GM18520 (cell line): Measurements from ENCODE around the gene ZNF700.
"Not testable (repeated sequence)": the region's sequence is repeated elsewhere in the genome, so short reads cannot be mapped to it uniquely, and the experiment has no call there.

Source experiments
- ATAC-seq: cut with Tn5 transposase; IDR thresholded peaks from one replicate; pipeline ENCODE4 v1.9.1; 2021; ENCODE audit not compliant: unreplicated experiment

Gene ZNF700

DNA sequence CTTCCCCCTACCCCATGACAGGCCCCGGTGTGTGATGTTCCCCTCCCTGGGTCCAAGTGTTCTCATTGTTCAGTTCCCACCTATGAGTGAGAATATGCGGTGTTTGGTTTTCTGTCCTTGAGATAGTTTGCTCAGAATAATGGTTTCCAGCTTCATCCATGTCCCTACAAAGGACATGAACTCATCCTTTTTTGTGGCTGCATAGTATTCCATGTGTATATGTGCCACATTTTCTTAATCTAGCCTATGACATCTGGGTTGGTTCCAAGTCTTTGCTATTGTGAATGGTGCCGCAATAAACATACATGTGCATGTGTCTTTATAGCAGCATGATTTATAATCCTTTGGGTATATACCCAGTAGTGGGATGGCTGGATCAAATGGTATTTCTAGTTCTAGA, 13.5 kb downstream of the ZNF700 start:
- ATAC-seq = not testable (repeated sequence)

DNA sequence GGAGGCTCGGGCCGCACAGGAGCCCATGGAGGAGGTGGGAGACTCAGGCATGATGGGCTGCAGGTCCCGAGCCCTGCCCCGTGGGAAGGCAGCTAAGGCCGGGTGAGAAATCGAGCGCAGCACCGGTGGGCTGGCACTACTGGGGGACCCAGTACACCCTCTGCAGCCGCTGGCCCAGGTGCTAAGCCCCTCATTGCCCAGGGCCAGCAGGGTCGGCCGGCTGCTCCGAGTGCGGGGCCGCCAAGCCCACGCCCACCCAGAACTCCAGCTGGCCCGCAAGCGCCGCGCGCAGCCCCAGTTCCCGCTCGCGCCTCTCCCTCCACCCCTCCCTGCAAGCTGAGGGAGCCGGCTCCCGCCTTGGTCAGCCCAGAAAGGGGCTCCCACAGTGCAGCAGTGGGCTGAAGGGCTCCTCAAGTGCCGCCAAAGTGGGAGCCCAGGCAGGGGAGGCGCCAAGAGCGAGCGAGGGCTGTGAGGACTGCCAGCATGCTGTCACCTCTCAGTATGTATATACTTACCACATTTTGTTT, 16.5 kb downstream of the ZNF700 start:
- not testable (repeated sequence) for ATAC-seq

DNA sequence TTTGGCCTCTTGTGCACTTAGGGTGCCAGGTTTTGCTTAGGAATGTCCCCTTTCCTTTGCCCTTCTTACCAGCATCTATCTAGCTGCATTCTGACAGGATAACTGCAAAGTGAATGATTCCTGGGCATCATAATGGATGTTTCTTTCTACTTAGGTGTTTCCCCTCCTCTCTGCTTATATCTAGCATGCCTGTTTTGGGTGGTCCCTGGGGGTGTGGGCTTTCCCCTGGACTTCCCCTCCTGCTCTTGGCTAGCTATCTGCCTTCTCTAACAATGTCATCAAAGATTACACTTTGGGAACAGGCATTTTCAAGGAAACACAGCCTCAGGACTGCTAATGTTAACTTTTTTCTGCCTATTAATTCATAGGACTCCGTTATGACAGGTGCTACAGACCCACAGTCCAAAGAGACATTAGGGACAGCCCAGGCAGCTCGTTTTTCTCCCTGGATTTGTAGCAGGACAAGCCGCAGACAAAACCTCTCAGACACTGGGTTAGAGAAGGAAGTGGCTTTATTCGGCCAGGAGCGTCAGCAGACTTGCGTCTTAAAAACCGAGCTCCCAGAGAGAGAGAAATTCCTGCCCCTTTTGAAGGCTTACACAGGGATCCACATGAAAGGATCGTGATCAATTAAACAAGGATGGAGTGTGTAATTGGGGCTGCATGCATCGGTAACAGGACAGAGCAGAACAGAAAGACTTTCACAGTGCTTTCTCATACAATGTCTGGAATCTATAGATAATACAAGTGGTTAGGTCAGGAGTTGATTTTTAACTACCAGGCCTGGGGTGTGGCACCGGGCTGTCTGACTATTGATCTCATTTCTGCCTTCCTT, 17.3 kb downstream of the ZNF700 start:
- no peak for ATAC-seq

DNA sequence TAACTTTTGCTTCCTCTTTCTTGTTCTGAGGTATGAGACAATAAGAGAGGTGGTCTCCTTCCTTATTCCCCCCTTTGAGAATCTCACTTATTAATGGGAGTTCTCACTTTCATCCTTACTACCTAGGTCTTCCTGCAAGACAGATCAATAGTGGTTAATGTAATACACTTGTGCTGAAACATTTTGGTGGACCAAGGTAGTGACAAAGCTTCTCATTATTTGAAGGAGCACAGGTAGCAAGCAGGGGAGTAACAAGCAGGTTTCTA, 17.9 kb downstream of the ZNF700 start:
- no peak for ATAC-seq

DNA sequence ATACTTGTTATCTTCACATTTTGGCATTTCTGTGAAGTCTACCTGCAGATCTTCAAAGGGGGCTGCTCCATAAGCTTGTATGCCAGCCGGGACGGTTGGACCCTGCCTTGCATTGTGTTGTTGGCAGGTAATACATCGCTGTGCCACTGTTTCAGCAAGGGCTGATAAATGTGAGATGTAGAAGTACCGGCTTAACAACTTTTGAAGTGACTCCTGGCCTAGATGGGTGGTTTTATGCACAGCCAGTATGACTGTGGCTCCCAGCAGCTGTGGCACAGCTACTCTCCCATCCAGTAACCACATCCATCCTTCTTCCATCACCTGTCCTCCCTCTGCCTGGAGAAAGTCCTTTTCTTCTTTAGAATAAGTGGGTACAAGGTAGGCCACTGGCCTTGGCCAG, 19.7 kb downstream of the ZNF700 start:
- ATAC-seq = no peak

DNA sequence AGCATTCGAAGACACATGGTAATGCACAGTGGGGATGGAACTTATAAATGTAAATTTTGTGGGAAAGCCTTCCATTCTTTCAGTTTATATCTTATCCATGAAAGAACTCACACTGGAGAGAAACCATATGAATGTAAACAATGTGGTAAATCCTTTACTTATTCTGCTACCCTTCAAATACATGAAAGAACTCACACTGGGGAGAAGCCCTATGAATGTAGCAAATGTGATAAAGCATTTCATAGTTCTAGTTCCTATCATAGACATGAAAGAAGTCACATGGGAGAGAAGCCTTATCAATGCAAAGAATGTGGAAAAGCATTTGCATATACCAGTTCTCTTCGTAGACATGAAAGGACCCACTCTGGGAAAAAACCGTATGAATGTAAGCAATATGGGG, 23.7 kb downstream of the ZNF700 start:
- ATAC-seq = no peak

DNA sequence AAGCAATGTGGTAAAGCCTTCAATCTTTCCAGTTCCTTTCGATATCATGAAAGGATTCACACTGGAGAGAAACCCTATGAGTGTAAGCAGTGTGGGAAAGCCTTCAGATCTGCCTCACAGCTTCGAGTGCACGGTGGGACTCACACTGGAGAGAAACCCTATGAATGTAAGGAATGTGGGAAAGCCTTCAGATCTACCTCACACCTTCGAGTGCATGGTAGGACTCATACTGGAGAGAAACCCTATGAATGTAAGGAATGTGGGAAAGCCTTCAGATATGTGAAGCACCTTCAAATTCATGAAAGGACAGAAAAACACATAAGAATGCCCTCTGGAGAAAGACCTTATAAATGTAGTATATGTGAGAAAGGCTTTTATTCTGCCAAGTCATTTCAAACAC, 24.3 kb downstream of the ZNF700 start:
- no peak for ATAC-seq

DNA sequence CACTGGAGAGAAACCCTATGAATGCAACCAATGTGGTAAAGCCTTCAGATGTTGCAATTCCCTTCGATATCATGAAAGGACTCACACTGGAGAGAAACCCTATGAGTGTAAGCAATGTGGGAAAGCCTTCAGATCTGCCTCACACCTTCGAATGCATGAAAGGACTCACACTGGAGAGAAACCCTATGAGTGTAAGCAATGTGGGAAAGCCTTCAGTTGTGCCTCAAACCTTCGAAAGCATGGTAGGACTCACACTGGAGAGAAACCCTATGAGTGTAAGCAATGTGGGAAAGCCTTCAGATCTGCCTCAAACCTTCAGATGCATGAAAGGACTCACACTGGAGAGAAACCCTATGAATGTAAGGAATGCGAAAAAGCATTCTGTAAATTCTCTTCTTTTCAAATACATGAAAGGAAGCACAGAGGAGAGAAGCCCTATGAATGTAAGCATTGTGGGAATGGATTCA, 24.7 kb downstream of the ZNF700 start:
- not testable (repeated sequence) for ATAC-seq

DNA sequence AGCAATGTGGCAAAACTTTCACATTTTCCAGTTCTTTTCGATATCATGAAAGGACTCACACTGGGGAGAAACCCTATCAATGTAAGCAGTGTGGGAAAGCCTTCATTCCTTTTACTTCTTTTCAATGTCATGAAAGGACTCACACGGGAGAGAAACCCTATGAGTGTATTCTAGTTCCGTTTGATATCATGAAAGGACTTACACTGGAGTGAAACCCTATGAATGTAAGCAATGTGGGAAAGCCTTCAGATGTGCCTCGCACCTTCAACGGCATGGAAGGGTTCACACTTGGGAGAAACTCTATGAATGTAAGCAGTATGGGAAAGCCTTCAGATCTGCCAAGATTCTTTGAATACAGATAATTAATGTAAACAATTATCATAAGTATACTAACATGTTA, 25.4 kb downstream of the ZNF700 start:
- ATAC-seq = no peak

DNA sequence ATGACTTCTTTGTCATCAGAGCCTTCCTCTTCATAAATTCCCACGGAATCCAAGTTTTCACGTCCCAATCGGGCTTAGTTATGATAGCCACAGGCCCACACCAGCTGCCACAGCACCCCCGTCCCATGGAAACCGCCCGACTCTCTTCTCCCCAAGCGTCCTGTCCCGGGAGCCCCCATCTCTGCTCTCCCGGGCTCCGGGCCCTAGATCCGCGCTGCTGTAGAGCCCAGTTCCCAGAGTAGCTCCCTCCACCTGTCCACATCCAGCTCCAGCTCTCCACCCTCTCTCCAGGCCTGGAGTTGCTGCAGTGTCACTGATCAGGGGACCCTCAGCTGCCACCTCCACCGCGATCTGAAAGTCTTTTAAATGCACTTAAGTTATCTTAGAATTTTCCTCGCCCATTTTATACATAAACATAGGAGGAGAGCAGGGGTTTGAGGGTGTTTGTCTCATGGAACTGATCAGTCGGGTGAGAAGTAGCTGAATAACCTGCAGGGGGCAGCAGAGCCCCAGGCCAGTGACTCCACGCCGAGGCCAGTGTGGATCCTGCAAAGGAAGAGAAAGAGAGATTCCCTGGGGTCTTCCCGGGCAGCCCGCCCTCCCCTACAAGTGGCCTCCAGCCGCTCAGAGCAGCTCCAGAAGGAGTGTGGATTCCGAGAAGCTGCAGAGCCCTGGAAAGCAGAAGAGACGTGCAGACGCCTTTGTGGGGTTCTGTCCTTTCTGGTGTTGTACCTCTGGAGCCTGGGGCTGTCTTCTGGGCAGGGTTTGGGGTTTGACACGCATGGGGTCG, 38.9 kb downstream of the ZNF700 start:
- no peak for ATAC-seq

DNA sequence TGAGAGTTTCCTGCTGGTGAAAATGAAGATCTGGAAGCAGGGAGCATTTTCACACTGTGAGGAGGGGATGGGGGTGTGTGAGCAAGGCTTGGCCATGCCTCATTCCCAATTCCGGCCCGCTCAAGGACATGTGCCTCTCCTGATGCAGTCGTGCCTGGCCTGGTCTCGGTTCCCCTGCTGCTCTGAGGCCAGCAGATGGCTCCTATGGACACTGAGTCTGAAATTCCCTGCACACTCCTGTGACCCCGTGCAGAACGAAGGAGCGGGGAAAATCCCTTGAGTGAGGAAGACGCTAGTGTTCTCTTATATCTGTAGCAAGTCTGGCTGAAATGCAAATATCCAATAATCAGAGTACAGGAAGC, 39.6 kb downstream of the ZNF700 start:
- ATAC-seq = peak; percentile 25

DNA sequence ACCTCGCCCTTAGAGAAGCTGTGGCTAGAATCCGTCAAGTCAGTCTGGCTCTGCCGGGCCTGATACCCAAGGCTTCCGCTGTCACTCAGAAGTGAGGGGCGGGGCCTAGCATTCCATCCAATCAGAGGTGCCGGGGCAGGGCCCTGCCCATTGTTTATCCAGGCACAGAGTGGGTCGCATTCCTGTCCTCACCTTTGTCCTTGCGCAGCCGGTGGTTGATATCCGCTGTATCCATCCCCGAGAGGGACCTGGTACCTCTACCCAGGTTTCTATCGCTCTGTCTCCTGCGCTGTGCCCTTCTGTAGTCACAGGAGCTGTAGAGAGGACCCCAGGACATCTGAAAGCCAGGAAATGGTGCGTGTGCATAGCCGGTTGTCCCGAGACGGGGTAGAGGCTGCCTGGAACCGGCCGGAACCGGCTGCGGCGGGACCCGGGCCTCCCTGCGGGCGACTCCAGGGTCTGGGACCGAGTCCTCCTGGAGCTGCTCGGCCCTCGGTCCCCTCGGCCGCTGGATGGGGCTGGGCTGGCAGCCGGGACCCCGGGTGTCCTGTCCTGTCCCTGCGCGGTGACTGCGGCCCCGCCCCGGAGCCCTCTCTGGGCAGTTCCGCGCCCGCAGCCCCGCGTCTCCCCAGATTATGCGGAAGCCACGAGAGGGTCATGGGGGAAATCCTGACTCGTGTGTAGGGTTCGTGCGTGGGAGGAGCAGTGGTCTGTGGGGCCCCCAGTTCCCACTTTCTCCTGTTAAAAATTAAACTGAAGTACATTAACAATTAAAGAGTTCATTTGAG, 40.1 kb downstream of the ZNF700 start, which contains the start of gene ZNF763:
Gene ZNF763 (plus strand): TSS at position 183 of the 788 bp plus-strand sequence. CDS start 169 bp downstream, at position 352.
- ATAC-seq = peak; percentile 74

DNA sequence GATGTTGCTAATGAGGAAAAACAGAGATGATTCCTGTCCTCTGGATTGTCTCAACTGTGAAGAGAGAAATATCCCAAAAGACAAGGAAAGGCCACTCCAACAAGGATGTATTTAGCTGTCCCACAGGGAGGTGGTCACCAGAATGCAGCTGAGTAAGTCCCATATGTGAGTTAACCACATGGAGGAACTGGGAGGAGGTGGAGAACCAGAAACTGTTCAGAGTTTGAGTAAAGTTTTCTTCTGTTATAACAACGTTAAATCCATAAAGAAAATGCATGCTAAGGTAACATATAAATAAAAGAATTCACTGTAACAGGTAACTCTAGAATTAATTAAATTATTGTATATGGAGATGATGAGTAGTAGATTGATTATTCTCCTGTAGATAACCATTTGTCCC, 45.3 kb downstream of the ZNF700 start:
- ATAC-seq = no peak

DNA sequence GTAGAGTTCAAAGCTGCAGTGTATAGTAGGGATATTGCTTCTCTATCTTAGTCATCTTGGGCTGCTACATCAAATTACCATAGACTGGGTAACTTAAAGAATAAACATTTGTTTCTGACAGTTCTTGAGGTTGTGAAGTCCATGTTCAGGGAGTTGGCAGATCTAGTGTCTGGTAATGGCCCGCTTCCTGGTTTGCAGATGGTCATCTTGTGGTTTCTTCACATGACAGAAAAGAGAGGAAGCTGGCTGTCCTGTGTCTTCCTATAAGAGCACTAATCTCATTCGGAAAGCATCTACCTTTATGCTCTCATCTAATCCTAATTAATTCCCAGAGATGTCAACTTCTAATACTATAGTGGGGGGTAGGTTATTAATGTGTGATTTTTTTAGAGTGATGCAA, 46.1 kb downstream of the ZNF700 start:
- ATAC-seq = no peak

DNA sequence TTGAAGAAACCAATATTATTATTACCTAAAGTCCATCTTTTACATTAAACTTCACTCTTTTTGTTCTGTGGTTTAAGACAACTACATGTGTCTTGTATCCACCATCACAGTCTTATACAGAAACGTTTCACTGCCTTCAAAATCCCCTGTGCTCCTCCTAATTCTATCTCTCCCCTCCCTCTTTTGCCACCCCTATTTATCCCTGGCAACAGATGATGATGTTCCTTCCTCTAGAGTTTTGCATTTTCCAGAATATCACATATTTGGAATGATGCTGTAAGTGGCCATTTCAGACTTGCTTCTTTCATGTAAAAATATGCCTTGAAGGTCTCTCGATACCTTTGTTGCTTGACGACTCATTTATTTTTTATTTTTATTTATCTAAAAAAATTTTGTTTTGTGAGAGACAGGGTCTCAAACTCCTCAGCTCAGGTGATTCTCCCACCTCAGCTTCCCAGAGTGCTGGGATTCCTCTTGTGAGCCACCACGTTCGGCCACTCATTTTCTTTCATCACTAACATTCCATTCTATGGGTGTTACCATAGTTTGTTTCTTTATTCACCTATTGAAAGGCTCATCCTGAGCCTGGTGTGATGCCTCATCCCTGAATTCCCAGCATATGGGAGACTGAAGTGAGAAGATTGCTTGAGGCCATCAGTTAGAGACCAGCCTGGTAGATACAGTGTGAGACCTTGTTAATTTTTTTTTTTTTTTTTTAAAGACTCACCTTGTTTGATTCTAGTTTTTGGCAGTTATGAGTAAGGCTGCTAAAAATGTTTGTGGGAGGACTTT, 48.3 kb downstream of the ZNF700 start:
- no peak for ATAC-seq

DNA sequence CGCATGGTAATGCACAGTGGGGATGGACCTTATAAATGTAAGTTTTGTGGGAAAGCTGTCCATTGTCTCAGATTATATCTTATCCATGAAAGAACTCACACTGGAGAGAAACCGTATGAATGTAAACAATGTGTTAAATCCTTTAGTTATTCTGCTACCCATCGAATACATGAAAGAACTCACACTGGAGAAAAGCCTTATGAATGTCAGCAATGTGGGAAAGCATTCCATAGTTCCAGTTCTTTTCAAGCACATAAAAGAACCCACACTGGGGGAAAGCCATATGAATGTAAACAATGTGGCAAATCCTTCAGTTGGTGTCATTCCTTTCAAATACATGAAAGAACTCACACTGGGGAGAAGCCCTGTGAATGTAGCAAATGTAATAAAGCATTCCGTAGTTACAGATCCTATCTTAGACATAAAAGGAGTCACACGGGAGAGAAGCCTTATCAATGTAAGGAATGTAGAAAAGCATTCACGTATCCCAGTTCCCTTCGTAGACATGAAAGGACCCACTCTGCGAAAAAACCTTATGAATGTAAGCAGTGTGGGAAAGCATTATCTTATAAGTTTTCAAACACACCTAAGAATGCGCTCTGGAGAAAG, 53.7 kb downstream of the ZNF700 start:
- ATAC-seq = no peak

DNA sequence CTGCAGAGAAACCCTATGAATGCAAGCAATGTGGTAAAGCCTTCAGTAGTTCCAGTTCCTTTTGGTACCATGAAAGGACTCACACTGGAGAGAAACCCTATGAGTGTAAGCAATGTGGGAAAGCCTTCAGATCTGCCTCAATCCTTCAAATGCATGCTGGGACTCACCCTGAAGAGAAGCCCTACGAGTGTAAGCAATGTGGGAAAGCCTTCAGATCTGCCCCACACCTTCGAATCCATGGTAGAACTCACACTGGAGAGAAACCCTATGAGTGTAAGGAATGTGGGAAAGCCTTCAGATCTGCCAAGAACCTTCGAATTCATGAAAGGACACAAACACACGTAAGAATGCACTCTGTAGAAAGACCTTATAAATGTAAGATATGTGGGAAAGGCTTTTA, 54.6 kb downstream of the ZNF700 start:
- ATAC-seq = no peak

DNA sequence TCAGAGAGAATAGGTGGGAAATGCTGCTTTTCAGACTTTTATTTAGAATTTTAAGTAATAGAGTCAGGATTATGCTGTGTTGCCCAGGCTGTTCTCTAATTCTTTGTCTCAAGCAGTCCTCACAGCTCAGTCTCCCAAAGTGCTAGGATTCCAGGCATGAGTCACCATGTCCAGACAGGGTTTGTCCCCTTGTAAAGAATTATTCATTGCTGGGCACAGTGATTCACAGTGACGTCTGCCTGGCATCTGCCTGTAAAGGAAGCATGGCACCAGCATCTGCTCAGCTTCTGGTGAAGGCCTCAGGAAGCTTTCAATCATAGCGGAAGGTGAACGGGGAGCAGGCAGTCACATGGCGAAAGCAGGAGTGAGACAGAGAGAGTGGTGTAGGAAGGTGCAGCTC, 57.6 kb downstream of the ZNF700 start:
- no peak for ATAC-seq

DNA sequence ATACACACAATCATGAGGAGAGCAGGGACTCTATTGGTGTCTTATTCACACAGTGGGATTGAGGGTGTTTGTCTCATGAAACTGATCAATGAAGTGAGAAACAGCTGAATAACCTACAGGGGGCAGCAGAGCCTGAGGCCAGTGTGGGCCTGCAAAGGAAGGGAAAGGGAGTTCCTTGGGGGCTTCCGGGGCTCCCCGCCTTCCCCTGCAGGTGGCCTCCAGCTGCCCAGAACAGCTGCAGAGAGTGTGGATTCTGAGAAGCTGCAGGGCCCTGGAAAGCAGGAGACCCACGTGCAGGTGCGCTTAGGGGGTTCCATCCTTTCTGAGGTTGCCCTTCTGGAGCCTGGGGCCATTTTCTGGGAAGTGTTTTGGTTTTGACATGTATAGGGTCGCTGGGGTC, 60.1 kb downstream of the ZNF700 start:
- no peak for ATAC-seq

DNA sequence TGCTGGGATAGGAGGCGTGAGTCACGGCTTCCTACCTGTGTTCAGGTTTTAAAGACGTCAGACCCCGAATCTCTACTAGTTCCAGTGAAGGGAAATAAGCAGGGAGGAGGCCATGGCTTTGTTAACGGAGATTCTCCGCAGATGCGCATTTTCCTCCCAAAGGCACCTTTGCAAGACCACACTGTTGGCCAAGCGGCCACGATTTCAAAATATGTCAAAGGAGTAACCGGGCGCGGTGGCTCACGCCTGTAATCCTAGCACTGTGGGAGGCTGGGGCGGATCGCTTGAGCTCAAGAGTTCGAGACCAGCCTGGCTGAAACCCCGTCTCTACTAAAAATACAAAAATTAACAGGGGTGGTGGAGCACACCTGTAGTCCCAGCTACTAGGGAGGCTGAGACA, 61.8 kb downstream of the ZNF700 start:
- ATAC-seq = no peak
